GM18502 (cell line): Measurements from ENCODE around the gene CARMIL3.

Experiments used
- ATAC-seq: cut with Tn5 transposase; IDR thresholded peaks from one replicate; pipeline ENCODE4 v1.9.1; 2021; ENCODE audit warnings: mild to moderate bottlenecking; ENCODE audit not compliant: unreplicated experiment, poor library complexity

Gene CARMIL3

DNA sequence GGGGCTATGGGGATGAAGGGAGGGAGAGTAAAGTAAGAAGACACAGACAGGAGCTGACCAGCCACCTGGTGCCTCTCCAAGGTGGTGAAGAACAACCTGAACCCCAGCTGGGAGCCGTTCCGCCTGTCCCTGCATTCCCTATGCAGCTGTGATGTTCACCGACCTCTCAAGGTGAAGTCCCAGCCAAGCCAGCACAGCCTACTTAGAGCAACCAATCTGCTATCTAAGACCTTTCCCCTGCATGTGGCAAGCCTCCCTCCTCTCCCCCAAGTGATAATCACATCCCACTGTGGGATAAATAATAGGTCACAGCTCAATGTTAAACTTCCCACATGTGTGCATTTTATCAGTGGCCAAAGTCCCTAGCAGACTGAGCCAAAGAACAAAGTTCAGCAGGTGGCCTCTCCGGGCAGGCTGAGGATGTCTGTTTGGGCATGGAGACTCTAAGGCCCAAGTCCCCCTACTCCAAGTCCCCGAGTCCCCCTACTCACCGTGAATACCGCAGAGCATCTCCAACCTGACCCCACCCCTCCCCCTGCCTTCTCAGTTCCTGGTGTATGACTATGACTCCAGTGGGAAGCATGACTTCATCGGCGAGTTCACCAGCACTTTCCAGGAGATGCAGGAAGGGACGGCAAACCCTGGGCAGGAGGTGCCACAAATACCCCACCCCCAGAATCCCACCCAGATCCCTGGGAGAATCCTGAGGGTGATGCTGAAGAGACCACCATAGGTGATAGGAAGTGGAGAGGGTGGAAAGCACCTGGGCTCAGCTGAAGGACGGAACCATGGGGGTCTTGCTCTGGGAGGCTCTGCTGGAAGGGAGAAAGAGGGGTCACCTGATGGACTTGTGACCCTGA, 23.0 kb downstream of the CARMIL3 start:
- ATAC-seq = no peak

DNA sequence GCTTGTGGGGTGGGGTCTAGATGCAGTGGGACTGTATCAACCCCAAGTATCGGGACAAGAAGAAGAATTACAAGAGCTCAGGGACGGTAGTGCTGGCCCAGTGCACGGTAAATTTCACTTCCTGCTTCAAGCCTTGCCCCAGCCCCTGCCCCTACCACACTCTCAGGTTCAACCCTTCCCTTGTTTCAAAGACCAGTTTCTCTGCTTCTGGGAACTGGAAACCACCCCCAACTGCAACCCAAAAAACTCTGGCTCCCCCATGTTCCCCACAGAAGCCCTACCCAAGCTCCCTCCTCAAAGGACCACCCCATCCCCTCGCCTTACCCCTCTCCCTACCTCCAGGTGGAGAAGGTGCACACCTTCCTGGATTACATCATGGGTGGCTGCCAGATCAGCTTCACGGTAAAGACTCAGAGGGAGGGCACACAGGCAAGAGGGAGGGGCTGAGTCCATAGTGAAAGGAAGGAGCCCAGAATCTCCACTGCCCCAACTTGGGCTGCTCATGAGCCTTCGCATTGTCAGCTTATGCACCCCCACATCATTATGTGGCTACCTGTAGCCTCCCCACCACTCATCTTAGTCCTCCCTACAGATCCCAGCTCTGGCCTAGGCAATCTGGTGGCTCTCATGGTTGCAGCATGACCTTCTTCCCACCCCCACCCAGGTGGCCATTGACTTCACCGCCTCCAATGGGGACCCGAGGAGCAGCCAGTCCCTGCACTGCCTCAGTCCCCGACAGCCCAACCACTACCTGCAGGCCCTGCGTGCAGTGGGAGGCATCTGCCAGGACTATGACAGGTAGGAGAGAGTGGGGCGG, 23.9 kb downstream of the CARMIL3 start:
- ATAC-seq = no peak

DNA sequence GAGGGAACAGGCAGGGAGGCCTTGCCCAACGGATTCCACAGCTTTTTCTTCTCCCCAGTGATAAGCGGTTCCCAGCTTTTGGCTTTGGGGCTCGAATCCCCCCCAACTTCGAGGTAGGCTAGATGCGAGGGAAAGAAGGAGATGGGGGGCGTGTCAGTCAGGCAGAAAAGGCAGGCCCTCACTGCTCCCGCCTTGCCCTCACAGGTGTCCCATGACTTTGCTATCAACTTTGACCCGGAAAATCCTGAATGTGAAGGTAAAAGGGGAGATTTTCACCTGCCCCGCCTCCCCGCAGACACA, 24.4 kb downstream of the CARMIL3 start:
- ATAC-seq = no peak

DNA sequence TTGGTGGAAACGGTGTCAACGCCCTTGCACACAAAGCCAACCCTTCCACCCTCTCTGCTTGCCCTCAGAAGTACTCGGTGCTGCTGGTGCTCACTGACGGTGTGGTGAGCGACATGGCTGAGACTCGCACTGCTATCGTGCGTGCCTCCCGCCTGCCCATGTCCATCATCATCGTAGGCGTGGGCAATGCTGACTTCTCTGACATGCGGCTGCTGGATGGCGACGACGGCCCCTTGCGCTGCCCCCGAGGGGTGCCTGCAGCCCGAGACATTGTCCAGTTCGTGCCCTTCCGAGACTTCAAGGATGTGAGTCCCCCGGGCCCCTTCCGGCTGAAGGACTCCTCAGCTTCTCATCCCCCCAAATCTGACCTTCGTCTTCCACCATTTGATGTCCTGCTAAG, 25.3 kb downstream of the CARMIL3 start:
- ATAC-seq = no peak

DNA sequence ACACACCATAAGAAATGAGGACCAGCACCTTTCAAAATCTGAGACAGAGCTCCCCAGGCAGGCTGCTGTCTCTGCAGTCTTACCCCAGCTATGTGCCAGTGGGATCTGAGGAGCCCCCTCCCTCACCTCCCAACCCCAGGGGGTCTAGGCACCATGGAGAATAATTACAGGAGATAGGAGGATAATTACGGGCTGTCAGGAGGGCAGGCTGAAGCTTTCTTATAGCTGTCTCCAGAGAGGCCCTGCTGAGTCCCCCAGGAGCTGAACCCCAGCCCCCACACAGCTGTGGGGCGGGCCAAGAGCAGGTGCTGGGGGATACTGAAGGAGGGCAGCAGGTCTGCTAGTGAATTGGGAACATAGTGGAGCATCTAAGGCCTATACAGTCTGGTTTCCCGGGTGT, 26.3 kb downstream of the CARMIL3 start:
- ATAC-seq = no peak

DNA sequence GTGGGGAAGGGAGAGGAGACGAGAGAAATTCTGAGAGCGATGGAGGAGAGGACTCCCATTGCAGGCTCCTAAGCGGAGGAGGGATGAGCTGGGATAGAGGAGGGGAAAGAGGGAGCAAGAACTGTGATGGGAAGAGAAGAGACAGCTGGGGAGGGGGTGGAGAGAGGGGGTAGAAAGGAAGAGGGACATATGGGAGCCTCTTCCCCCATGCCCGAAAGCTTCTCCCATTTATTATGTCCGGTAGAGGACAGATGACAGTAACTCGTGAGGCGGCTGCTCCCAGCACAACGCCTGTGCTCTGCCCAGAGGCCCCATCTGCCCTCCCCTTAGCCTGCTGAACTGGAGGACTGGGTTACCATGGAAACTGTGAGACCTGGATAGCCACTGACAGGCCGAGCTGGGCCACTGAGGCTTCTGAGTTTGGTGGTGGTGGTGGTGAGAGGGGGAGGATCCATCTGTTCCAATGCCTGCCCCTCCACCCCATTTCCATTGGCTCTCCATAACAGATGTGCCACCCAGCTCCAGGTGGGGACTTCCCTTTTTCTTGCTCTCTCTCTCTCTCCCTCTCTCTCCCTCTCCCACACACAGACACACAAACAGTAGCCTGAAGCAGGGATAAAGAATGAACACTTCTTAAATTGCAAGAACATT, 27.8 kb downstream of the CARMIL3 start:
- ATAC-seq = no peak

DNA sequence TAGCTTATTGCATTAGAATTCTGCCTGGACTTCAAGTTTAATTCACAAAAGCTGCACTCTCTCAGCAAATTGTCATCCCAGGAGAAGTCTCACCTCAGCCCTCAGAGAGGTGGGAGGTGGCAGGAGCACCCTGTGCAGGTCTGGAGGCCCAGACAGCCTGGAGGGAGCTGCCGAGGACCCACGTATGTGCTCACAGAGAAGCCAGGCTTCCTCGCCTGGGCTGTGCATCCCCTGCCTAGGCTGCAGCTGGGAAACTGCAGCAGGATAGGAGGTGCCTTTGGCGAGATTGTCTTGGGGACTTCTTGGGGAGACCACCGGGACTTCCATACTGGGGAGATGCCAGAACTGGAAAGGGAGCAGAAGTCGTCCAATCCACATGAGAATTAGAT, 28.3 kb downstream of the CARMIL3 start:
- no peak for ATAC-seq

DNA sequence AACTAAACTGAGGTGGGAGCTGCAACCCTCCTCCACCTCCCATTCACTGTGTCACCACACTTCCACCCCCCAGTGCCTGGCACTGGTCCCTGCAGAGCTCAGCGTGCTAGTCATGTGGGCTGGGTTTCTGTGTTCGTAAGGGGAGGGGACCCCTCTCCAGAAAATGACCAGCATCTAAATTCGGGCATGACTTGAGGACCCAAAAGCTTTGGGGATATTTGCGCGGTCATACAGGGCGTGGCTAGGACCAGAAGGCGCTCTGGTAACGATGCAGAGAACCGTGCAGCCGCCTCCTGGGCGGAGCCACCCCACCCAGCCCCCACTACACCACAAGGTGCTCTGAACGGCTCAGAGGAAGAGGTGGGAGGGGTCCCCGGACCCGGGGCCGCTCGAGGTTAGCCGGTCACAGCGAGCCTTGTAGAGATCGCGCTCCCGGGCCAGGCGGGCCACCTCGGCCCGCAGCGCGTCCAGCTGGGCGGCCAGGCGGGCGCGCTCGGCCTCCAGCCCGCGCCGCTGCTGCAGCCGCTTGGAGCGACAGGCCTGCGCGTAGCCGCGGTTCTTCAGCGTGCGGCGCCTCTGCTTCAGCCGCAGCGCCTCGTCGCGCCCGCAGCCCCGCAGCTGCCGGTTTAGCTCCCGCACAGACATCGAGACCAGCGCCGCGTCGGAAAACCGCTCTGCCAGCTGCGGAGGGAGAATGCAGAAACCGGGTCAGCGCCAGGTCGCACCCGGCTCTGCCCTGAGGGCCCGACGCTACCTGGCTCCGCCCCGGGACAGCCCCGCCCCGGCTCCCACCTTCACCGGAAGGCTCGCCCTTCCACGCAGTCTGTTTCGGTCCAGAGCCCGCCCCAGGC, 29.3 kb downstream of the CARMIL3 start:
- ATAC-seq = peak; percentile 96

DNA sequence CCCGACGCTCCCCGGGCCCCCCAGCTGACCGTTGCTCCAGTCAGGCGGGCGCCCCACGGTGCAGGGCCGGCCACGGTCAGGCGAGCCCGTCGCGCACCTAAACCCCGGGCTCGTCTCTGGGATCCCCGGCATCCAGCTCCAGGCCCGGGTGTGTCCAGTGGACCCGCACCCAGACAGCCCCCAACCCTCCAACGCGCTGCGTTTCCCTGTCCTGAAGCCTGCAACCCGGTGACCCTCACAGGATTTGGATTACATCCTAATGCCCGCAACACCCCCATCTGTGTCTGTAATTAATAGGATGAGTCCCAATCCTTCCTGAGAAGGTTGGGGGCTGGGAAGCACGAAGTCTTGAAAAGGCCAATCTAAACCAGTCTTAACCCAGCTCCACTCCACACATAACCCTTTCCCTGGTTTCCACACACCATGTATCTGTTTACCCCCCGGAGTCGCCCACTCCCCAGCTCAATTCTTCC, 30.0 kb downstream of the CARMIL3 start:
- no peak for ATAC-seq

DNA sequence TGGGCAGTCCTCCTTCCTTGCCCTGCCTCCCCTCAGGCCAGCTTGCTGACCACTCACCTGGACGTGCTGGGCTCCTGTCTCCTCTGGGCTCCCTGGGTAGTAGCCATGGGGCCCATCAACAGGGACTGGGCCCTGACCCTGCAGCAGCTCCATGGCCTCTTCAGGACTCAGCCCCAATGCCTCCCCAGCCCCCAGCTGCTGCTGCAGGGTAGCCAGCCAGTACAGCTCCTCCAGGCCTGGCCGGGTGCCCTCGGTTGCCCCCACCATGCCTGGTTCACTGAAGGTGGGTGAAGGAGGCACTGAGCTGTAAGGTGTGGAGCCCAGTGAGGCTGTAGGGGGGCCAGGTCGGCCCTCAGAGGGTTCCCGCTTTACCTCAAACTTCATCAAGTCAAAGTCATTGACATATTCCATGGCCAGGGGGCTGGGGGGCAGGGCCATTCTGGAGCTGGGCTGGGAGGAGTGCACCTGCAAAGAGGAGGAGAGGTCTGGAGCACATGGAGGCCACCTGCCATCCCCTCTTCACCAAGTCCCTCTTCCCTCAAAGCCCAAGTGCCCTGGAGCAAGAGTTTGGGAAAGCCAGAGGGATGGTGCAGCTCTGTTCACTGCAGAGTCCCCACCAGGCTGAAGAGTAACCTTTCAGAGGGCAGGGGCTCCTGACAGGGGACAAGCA, 30.7 kb downstream of the CARMIL3 start:
- ATAC-seq = no peak

DNA sequence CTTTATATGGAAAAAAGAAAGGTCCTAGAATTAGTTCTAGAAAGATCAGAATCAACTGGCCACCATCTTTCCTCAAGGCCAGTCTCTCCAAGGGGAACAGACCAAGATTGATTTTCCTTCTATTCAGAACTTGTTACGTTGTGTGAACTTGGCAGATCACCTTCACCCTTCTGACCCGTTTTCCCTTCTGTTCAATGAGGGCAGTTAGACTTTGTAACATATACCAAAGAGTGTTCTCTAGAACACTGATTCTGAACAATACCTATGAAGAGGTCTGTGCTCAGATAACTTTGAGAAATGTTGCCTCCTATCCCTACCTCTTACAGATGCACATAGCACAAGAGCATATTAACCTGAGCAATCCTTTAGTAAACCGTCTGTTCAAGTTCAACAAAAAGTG, 31.7 kb downstream of the CARMIL3 start:
- ATAC-seq = no peak

DNA sequence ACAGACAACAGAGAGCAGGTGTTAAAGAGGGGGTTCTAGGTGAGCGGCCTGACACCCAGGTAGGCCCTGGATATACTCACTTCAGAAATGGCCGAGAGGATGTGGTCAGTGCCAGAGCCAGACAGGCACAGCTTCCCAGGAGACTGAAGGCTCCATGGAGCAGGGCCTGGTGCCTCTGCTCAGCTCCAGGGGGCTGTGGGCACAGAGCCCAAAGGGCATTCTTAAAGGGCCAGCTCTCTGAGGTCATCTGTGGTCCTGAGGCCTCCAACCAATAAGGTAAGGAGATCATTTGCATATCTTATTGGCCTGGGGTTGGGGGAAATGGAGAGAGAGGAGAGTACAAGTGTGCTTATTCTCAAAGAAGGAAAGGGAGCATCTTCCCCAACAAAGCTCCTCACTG, 32.6 kb downstream of the CARMIL3 start:
- no peak for ATAC-seq

DNA sequence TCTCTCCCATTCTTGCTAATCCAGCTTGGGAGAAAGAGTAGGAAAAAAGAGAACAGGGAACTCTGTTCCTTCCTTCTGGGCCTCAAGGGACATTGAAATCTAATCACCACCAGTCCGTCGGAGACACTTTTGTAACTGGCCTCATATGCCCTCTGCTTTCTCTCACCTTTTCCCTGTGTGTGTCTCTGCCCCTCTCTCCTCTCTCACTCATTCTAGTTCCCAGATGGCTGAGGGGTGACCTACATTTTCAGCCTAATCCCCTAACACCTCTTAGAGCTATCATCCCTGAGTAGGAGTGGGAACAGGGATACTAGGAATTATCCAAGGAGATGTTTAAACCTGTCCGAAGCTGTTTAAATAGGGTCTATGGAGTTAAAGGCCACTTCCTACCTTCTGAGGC, 33.4 kb downstream of the CARMIL3 start:
- ATAC-seq = no peak

DNA sequence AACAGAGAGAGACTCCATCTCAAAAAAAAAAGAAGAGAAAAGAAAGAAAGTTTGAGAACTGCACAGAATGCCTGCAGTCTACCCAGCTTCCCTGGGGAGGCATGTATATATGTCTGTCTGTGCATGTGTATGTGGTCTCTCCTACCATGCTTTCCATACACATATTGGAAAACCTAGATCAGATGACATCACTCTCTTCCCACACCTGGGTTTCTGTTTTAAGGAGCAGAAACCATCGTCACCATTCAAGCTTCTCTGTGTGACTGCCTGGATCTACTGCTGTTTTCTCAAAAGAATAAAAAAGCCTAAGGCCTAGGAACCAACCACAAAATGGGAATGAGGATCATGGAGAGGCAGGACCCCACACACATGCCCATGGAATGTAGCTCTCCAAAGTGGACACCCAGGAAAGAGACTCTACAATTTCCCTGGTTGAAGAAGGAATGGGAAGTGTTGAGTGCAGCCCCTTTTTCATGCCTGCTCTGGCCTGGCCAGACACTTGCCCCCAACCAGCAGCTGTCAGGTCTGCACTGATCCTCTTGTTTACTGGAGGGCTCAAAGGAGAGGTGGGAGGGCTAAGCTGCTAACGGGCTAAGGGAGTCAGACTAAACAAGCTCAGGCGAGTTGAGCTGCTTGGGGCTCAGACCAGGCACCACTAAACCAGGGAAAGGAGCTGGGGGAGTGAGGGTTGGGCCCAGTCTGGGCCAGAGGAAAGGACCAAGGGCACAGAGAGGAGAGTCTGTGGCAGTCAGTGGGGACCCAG, 34.6 kb downstream of the CARMIL3 start:
- ATAC-seq = no peak

DNA sequence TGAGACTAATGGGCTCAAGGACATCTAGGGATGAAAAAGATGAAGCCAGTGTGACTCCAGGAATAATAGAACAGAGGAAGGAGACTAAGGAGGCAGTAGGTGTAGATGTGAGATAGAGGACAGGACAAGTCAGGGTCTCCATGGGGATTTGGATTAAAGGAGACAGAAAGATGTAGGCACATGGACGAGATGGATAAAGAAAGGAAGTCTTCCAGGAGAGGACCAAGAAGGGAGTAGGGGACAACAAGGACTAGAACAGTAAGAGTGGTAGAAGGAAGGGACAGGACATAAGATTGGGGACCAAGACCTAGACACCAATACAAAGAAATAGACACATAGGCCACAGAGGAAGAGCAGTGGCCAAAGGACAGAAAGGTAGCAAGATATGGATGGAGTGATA, 35.2 kb downstream of the CARMIL3 start:
- ATAC-seq = no peak

DNA sequence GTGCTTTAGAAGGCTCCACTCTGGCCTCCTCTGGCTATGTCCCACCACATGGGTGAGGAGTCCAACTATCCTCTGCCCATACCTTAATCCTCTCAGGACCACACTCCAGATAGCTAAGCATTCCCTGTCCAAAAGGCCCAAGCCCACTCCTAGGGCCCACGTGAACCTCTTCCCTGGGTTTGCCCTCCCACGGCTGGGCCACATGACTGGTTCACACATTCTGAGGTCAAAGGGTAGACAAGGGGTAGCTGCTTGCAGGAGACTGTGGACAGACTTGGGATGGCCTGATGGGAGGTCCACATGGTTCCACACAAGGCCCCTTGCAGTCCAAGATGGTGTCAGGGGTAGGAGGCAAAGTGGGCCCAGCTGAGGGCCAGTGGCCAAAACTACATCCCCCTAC, 36.3 kb downstream of the CARMIL3 start:
- no peak for ATAC-seq

DNA sequence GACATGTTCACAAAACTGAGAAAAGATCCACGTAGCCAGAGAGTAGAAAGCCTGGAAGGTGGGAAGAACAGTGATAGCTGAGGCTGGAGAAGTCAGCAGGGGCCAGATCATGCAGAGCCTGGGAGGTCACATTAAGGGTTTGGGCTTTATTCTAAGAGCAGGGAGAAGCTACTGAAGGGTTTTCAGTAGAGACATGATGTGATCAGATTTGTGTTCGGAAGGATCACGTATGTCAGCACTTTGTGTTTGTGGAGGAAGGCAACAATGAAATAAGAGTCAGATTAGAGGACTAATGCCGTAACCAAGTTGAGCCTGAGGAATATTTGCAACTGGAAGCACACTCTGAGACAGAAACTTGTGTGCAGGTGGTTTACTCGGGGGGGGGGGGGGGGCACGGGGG, 38.1 kb downstream of the CARMIL3 start:
- ATAC-seq = no peak

DNA sequence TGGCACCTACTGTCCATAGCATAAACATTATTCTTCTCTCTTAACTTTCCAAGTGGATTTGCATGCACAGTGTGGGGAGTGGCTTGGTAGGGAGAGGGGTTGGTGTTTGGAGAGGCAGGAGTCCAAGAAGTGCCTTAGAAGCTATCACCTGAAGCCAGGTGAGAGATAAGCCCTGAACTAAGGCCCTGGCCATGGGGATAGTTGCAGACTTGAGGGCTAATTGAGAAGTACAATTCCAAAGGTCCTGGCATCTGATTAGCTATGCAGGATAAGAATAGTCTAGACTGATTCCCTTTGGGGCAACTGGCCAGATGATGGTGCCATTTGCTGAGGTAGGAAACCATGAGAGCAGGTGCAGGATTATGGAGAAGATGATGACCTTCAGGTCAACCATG, 40.3 kb downstream of the CARMIL3 start:
- no peak for ATAC-seq
